Measurements from ENCODE around the gene TSPAN12.

The TSPAN12 gene

DNA sequence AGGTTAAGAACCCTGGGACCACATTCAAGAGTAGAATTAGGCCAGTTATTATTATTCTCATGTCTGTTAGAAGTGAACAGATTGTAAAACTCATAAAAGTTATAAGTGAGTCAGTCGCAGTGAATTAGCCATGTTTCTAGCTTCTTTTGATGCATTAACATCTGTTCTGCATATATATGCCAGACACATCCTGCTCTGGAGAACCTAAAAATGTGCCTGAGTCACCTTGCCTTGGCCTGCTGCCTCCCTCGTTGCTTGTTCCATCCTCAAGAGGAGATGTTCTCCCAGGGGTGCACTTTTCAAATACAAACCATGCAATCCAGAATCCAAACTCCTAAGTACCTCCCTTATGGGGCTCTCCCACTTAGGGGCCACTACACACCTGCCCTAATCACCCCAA is 14.8 kb downstream of the TSPAN12 start:
- in situ Hi-C loops (cut with MboI; ENCODE audit: low sequenced_read_pairs), result no loop called here

DNA sequence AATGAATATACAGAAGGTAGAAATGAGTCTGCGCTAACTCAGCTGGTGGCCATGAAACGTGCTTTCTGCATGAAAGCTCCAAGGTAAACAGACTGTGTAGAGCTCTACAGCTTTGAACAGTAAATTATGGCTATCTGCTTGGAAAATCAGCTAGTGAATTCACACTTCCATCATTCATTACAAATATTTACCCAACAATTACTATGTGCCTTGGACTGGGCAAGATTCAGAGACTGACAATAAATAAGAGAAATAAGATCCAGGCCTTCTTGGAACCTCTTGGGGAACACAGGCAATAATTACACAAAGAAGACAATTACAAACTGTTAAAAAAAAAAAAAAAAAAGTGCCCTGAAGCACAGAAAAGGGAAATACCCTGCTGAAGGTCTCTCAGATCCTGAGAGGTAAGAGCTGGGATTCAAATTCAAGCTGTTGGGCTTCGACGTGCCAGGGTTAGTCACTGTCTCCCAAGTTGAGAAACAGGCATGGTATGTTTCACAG is 15.8 kb downstream of the TSPAN12 start:
- in situ Hi-C loops (cut with MboI; ENCODE audit: low sequenced_read_pairs), result no loop called here

DNA sequence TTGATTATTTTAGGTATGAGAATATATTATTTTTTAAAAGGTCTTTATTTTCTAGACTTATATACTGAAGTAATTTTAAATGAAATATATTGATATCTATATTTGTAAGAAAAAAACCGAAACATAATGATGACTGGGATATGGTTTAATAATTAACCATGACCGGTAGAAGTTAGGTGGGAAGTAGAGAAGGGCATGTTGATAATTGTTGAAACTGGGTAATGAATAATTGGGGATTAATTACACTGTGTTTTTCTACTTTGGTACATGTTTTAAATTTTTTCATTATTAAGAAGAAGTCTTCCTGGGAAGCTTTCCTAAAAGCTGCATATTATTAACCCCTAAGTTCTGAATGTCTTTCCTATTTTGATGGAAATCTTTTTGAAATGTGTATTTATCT is 16.3 kb downstream of the TSPAN12 start:
- in situ Hi-C loops (cut with MboI; ENCODE audit: low sequenced_read_pairs), result no loop called here

DNA sequence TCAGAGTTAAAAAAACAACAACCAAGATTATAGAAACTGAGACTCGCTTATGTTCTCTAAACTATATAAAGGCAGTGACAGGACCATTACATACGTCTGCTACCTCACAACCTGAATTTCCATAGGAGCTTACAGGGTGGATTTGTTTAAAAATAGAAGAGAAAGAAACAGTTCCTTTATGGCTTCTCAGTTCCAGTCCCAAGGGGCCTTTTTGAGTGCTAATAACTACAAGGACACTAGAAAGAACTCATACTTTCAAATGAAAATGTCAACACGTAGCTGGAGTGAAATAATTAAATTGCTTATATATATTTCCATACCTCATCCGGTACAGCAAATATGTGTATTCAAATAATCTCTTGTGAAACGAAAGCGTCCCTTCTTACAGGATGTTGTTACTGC is 19.7 kb downstream of the TSPAN12 start:
- in situ Hi-C loops (cut with MboI; ENCODE audit: low sequenced_read_pairs), result no loop called here

DNA sequence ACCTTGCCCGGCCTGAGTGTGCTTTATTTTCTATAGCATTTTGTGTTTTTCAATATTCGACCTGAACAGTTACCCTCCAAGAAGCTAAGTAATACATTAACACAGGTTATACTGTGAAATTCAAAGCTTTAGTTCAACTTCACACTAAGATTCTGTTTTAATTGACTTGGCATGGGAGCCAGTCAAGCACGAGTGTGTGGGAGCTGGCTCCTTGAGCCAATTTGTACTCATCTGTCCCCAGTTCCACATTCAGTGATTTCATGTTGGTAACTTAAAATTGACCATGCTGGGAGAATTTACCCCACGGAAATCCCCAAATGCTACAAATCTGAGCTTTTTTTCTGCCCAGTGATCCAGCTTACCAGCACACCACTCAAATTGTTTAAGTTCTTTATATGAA is 20.3 kb downstream of the TSPAN12 start:
- in situ Hi-C loops (cut with MboI; ENCODE audit: low sequenced_read_pairs), result no loop called here

DNA sequence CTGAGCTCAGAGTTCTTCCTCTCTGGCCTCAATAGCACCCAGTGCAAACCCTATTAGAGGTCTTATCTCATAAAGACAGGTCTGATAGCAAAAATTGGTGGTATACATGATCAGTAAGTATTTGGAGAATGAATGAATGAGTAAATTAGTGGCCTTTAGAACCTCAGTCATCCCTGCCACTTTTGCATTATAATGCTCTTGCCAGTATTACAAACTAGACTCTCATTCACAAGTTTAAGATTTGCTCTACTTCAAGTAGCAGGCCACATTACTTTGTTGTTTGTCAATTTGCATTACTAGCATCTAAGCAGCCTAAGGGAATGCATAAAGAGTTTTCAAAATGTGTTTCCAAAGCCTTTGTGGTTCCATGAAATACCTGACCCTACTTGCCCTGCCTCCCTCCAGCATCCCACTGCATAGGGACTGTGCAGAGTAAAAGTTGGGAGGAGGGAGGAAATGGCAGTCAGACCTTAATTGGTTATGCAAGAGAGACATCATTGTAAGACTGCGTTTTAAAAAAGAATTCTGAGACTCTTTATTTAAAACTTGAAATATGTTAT is 21.3 kb downstream of the TSPAN12 start:
- in situ Hi-C loops (cut with MboI; ENCODE audit: low sequenced_read_pairs), result no loop called here

DNA sequence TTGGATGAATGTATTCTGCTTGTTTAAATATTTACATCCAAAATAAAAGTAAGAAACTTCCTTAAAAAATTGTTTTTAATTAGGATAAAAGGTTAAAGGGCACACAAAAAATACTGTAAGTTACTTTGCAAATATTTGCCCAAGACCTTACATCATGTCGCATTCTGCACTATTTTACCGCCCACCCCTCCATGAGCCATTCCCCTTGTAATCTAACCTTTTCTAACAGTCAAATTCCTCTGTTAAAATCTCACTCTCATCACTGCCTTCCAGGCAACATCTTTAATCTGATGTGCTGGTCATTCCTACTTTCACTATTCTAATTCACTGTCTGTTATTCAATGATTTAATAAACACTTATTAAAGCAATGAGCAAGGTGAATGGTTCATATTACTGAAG is 23.2 kb downstream of the TSPAN12 start:
- in situ Hi-C loops (cut with MboI; ENCODE audit: low sequenced_read_pairs), result no loop called here

DNA sequence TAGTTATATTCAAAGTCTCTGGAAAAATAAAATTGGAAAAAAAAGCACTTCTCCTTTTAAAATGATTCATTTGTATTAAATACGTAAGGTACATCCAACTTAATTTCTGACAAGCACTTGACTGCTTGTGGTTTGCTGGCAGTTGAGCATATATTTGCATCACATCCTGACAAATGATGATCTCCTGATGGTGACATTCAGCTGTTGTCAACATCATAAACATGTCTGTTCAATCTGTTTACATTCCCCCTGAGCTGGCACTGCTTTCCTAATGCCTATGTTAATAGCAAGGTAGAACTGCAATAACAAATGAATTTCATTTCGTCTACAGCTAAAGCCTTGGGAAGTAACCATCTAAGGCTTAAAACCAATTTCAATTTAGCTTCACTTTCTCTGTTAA is 24.4 kb downstream of the TSPAN12 start:
- in situ Hi-C loops (cut with MboI; ENCODE audit: low sequenced_read_pairs), result no loop called here

DNA sequence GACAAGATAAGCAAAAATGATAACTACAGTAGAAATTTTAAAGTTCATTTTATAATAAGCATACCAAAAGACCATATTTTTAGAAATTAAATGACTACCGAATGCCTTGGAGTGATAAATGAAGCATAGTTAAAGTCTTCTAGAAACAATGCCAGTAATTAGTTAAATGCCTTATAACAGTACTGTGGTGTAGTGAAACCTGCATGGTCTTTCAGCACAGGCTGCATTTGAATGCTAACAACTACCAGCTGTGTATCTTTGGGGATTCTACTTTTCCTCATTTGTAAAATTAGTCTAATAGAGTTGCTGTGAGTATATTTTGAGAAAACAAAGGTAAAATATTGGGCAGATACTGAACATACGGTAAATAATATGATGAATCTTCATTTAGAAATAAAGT is 25.1 kb downstream of the TSPAN12 start:
- in situ Hi-C loops (cut with MboI; ENCODE audit: low sequenced_read_pairs), result no loop called here

DNA sequence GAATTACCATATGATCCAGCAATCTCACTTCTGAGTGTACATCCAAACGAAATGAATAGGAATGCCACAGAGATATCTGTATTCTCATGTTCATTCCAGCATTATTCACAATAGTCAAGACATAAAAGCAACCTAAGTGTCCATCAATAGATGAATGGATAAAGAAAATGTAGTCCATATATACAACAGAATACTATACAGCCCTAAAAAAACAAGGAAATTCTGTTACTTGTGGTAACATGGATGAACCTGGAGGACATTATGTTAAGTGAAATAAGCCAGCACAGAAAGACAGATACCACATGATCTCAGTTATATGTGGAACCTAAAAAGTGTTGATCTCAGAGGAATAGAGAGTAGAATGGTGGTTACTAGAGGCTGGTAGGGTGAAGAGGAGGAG is 26.7 kb downstream of the TSPAN12 start:
- in situ Hi-C loops (cut with MboI; ENCODE audit: low sequenced_read_pairs), result no loop called here

DNA sequence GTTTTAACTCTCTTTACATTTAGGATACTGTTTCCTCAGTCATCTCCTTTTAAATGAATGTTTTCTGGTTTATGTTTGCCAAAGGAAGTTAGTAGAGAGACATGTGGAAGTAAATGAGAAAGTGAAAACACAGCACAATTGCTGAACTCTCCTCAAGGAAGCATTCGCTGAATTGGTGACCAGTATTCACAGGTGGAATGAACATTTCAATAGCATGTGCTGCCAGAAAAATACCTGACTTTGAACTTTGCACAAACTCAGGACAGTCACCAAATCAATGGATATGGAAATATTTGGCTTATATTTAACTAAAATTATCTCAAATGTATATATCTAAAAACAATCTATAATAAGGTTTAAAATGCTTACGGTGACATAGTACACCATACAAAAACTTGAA is 28.5 kb downstream of the TSPAN12 start:
- in situ Hi-C loops (cut with MboI; ENCODE audit: low sequenced_read_pairs), result no loop called here

DNA sequence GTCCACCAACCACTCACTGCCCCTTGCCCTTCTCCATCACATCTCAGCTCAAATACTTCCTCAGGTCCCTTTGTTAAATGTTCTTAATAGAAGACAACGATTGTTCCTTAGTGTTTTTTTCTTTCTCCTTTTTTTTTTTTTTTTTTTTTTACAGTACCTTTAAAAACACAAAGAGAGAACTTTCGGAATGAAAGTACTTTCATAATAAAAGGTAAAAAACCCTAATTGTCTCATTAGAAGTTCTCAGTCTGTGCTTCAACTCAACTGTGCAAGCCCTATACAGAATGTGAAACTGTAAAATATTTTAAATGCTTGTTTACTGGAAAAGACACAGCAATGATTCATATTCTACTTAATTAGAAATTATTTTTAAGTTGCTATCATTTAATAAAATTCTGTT is 29.4 kb downstream of the TSPAN12 start:
- in situ Hi-C loops (cut with MboI; ENCODE audit: low sequenced_read_pairs), result no loop called here

DNA sequence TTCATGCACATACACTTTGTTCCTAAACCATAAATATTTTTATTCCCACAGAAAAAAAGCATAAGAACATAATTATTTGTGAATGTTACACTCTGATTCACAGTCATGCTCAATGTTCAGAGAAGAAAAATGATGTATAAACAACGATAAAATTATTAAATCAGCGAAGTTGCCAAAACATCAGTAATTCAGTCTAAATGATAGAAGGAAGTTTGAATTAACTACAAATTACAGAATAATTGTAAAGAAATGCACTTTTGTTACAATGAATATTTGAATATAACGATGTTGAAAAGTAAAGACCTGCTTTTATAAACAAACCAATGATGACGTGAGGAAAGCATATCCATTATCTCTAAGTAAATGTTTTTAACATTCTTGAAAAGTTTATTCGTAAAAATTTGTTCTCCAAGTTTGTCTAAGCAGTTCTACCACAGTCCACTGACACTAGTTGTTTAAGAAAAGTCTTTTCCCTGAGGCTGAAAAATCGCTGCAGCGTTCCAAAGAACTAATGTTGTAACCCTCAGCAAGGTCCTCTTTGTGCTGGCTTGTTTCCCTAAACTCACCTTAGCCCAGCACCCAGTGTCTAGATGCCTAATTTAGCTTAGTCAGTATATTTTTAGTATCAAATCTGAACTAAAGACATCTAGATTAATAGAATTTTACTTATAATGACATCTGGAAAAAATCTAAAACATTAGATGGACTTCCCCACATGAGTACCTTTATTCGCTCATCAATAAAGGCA is 30.4 kb downstream of the TSPAN12 start:
- in situ Hi-C loops (cut with MboI; ENCODE audit: low sequenced_read_pairs), result no loop called here

DNA sequence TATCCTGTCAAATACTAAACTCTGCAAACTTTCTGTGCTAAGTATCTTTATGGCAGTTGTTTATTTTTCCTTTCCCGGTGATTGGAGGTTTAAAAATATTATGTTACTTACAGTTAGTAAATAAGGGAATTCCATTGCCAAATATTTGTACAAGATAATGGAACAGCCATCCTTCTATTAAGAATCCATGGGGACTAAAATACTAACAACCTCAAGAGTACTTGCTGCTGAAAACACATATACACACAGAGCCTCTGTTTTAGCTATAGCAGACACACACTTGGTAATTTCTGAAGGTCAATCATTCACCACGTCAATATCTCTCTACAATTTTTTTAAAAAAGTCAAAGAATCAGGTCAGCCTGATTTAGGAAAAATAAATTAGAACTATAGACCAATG is 32.4 kb downstream of the TSPAN12 start:
- in situ Hi-C loops (cut with MboI; ENCODE audit: low sequenced_read_pairs), result no loop called here

DNA sequence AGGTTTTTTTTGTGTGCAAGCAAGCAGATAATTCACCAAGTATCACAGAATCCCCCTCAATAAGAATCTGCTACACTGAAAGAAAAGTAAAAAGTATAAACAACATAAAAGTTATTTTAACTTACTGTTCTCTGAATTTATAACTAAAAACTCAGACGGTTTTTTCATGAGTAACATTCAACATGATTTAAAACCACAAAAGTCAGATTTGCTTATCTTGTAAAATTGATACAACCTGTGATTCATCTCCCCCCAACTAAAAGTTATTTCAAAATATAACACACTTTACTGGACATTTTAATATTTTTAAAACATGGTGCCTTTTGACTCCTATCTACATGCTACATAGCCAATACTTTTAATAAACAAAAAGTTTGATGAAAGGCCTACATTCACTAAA is 32.8 kb downstream of the TSPAN12 start:
- in situ Hi-C loops (cut with MboI; ENCODE audit: low sequenced_read_pairs), result no loop called here

DNA sequence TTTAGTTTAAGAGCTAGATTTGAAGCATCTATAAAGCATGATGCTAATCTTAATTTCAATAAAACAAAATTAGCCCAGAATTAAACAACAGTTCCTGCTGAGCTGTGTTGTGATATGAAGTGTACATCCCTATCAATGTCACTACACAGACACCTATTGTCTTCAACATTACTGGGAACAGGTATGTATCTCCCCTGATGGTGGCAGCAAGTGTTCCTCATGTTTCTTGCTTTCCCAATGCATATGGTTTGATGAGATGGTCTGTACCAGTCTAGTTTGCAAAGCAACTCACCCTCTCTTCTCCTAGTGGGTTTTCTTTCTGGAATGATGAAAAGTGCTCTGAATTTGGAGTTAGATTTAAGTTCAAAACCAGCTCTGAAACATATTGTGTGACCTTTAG is 38.1 kb downstream of the TSPAN12 start:
- in situ Hi-C loops (cut with MboI; ENCODE audit: low sequenced_read_pairs), result no loop called here

DNA sequence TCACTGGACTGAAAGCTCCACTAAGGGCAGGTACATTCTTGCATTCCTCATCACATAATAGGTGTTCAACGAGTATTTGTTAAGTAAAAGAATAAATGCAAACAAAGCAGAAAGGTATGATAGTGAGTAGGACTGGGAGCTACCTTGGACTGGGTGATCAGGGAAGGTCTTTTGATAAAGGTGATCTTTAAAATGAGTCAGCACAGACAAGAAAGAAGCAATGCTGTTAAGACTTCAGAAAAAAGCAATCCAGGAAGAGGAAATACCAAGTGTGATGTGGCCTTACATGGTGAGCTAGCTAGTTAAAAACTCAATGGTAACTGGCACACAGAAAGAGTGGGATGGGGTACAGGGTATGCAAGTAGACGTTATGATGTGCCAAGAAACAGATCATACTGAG is 40.1 kb downstream of the TSPAN12 start:
- in situ Hi-C loops (cut with MboI; ENCODE audit: low sequenced_read_pairs), result no loop called here

DNA sequence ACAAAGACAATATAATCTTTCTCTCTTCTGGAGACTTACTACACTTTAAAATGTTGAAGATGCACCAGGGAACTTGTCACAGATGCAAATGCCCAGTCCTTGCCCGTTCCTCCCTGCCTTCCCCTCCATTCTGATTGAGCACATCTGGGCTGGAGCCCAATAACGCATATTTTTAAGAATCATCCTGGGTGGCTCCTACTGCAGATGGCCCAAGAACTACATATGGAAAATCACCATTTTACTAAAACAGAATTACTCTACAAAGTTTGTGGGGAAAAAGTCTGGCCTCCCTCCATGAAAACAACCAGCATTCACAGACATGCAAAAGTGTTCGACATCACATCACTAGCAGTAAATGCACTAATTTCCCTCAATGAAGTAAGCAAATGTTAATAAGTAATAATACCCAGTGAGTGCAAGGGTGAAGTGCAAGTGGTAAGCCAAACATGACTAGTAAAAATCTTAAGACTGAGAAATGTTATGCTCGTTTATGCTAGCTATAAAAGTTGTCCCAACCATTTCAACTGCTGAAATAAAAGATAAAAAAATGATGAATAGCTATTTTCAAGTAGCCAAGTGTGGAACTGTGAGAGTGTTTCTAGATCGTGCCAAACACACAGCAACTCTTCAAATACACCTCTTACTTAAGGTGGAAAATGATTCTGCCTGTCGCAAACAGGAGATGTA is 43.5 kb downstream of the TSPAN12 start:
- in situ Hi-C loops (cut with MboI; ENCODE audit: low sequenced_read_pairs), result no loop called here

DNA sequence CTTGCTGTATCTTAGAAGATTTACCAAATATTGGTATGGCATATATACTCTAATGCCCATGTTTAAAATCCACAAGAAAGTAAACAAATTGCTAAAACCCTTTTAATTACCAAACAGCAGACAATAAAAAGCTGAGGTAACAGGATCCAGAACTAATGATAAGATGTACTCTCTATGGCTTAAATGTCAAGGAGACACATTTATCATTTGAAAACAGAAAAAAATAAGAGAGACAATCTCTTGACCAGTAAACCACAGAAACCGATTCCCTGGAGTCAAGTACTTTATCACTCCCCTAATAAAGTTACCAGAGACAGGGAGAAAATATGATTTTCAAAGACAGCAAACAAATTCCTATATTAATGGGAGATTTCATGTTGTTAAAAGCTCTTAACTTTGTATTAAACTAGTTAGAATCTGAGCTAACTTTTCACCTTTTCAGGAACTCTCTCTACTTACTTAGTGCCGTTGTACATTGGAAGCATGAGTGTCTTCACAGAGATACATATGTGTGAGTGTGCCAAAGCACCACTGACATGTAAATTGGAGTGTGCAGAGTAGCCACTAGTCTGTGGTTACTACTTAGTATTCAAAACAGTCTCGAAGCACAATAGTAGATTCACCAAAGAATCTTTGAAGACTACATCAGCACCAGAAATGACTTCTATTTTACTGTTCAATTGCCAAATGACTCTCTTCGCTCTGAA is 44.2 kb downstream of the TSPAN12 start:
- in situ Hi-C loops (cut with MboI; ENCODE audit: low sequenced_read_pairs), result no loop called here

DNA sequence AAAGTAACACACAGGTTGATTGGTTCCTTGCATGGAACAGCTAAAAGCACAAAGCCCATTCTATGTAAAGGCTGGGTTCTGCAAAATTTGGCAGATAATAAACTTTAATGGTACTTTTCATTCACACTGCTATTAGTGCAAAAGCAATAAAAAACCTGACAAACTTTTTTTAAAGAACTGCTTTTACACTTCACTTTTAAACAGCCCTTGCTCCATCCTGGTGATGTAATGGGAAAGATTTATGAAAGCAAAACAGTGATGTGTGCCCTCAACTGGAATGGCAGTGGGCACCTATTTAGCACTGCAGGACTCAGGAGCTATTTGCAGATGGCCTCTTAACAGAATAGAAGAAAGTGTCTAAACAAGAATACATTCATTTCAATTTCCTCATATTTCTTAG is 44.9 kb downstream of the TSPAN12 start:
- in situ Hi-C loops (cut with MboI; ENCODE audit: low sequenced_read_pairs), result no loop called here

DNA sequence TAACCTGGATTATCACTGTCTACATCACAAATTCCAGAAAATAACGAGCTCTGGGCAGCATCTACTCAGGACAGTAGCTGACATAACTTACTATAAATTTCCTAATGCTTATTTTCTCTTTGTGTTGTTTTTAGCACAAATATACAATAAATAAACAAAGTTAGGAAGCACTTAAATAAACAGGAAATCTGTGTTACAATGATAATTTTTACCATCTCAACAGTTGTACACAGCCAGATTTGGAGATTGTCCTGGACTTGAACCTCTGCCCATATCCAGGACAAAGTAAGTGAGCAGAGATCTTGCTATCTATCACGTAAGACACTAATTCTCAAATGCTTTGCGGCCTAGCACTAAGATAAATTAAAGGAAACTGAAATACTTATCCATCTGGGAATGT is 48.7 kb downstream of the TSPAN12 start:
- in situ Hi-C loops (cut with MboI; ENCODE audit: low sequenced_read_pairs), result no loop called here

DNA sequence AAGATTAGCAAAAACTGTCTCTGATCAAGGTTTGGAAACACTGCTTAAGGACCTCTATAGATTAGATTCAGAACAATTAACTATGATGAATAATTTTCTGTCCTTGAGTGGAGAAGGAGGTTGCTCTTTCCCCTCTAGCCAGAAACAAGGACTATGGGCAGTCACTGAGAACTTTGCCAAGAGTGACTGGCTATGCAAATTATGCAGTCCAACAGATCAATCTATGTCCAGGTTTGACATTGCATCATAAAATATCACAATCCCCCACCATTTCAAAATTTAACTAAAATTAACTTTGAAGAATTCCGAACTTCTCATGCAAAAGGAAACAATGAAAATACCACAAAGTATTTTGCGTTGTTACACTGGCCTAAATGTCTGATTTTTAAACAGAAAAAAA is 50.6 kb downstream of the TSPAN12 start:
- in situ Hi-C loops (cut with MboI; ENCODE audit: low sequenced_read_pairs), result no loop called here

All from HL-60/S4 treated with phorbol 12-myristate 13-acetate at 8.2 ng/mL for 4 days and 3 days (cell line).